Measurements from ENCODE around the gene CTNNA3. TPM values are rescaled to one million over a fixed set of nuclear protein-coding genes. Genes with fewer than 3 reads are reported as not detected.

The CTNNA3 gene
- total and polyA plus RNA-seq, 2 donors (not counting 3 experiments of a cell fraction or from before 2014, with no cell fraction given), result not detected

GRCh38 chr10:66980246-66980815 lies 715.7 kb downstream of the CTNNA3 start:
- no peaks in the 10 kb centered on the region for H3K9me3 ChIP-seq (replicated peaks; ENCODE audit: control insufficient read depth, insufficient read depth, low read length)
- H3K36me3 ChIP-seq (ENCODE audit: control insufficient read depth in 2 of 2, extremely low read depth in 1 of 2, insufficient read depth in 2 of 2, low read length in 2 of 2), result no peaks in the 10 kb centered on the region
- dilution Hi-C loops (cut with MboI; ENCODE audit: extremely low pct_ligation_motif_present, low sequenced_read_pairs), result no loop called here
- CTCF ChIA-PET, result no interaction called here
- intact Hi-C loops (cut with micrococcal nuclease), result no loop called here
- H2AFZ ChIP-seq (ENCODE audit: low read depth, low read length), result no peak overlapping the region
- no peaks in the 10 kb centered on the region for H3K27me3 ChIP-seq (ENCODE audit: control insufficient read depth in 2 of 2, insufficient read depth in 2 of 2, low read length in 2 of 2)
- no peak for FAIRE-seq
- no peaks in the 10 kb centered on the region for H3K9me1 ChIP-seq (replicated peaks; ENCODE audit: control insufficient read depth, extremely low read depth, insufficient read depth, low read length)
- no TSS peak for BruUV-seq (replicated peaks)
- no peak overlapping the region for H3K4me3 ChIP-seq (replicated peaks in 1 of 3; ENCODE audit: insufficient read depth in 1 of 3, low read depth in 1 of 3, low read length in 3 of 3)
- POLR2A ChIA-PET, result no interaction called here
- no peak overlapping the region for H3K27ac ChIP-seq (ENCODE audit: insufficient read depth, low read depth, low read length)
- no peaks in the 10 kb centered on the region for H3K4me1 ChIP-seq (ENCODE audit: control insufficient read depth, extremely low read depth, insufficient read depth, low read length)
- H4K20me1 ChIP-seq (replicated peaks; ENCODE audit: control insufficient read depth, extremely low read depth, insufficient read depth, low read length), result no peaks in the 10 kb centered on the region
- H3K9ac ChIP-seq (replicated peaks; ENCODE audit: extremely low read depth, insufficient read depth, low read length), result no peak overlapping the region
- no peak for TF ChIP-seq FOS (IDR thresholded peaks at IDR 0.05; ENCODE audit: borderline replicate concordance, insufficient read depth, low read length)
- TF ChIP-seq GATA2 (IDR thresholded peaks at IDR 0.05; ENCODE audit: insufficient read depth, insufficient read length, low read depth, low read length), result no peak
- TF ChIP-seq MAX (IDR thresholded peaks at IDR 0.05; ENCODE audit: insufficient read depth, insufficient read length), result no peak
- TF ChIP-seq JUN (IDR thresholded peaks at IDR 0.05; ENCODE audit: borderline replicate concordance, insufficient read depth, insufficient read length, low read depth), result no peak
- TF ChIP-seq POLR2A (IDR thresholded peaks at IDR 0.05; ENCODE audit: low read depth, low read length), result no peak
- no peak for TF ChIP-seq MYC (IDR thresholded peaks at IDR 0.05; ENCODE audit: low read depth, low read length)
- no peak for TF ChIP-seq EZH2 (IDR thresholded peaks at IDR 0.05; ENCODE audit: borderline replicate concordance, low read depth, low read length, severe bottlenecking)
- no peak for TF ChIP-seq CTCF (IDR thresholded peaks at IDR 0.05; ENCODE audit: extremely low read depth in 1 of 2, insufficient read depth in 1 of 2, low read depth in 1 of 2, low read length in 2 of 2)
- no peak for TF ChIP-seq POLR2AphosphoS5 (IDR thresholded peaks at IDR 0.05; ENCODE audit: insufficient read depth, low read depth, low read length)
- H3K4me2 ChIP-seq (ENCODE audit: insufficient read depth, low read length), result no peak overlapping the region
- no peaks in the 10 kb centered on the region for H3K79me2 ChIP-seq (ENCODE audit: control insufficient read depth, insufficient read depth, low read length)
- DNase-seq (ENCODE audit: low read depth, low spot score), result no peak
